Measurements from ENCODE around the gene RPS6KA2. TPM values are rescaled to one million over a fixed set of nuclear protein-coding genes. Genes with fewer than 3 reads are reported as not detected.

The RPS6KA2 gene
- total RNA-seq, 1 donor from 2014 or later, result 124 TPM

DNA sequence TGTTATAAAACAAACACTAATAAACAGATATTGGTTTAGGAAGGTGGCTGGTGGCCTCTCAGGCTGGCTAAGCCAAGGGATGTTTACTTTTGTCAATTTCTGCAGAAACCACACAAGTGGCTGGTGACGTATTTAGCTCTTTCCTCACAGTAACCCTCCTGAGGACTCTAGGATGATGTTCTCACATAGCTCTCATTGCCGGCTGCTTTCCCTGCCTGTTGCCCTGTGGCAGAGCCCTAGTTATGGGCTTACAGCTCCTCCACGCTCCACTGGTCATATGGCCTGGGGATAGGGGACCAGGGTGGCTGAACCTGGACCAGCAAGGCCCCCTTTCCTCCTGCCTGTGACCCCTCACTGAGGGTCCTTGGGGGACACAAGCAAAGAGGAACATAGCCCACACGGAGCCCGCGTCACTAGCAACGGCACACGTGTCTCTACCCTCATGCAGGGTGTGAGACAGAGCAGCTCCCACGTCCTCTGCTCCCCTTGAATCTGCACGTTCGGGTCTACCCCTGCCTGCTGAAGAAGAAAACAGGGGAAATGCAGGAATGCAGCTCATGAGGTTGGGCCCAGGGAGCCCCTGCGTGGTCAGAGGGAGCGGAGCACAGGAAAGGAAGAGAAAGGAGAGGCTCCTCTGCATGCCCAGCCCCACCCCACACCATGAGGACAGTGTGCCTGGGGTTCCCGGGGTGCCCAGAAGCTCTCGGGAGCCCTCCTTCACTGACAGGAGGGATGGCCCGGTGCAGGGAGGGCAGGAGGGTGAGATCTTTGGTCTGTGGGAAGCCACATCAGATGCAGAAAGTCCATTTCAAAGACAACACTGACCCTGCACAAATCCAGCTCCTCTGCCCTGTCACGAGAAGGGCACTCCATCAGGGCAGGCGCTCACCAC, 54.4 kb downstream of the RPS6KA2 start:
- Mint-ChIP-seq H3K27ac (ENCODE audit: unreplicated experiment) (peak overlapping the region; percentile 91), H3K27me3 (ENCODE audit: low read depth) (no peaks in the 10 kb centered on the region), H3K4me1 (ENCODE audit: low read depth) (peaks cover 45% of the 10 kb centered on the region), H3K9me3 (ENCODE audit: low read depth) (peaks cover 6% of the 10 kb centered on the region), H3K4me3 (ENCODE audit: unreplicated experiment) (no peak overlapping the region), H3K36me3 (ENCODE audit: low read depth) (peaks cover 12% of the 10 kb centered on the region)
- no peak for DNase-seq (ENCODE audit: low spot score)
- TF ChIP-seq, protein P1, sequence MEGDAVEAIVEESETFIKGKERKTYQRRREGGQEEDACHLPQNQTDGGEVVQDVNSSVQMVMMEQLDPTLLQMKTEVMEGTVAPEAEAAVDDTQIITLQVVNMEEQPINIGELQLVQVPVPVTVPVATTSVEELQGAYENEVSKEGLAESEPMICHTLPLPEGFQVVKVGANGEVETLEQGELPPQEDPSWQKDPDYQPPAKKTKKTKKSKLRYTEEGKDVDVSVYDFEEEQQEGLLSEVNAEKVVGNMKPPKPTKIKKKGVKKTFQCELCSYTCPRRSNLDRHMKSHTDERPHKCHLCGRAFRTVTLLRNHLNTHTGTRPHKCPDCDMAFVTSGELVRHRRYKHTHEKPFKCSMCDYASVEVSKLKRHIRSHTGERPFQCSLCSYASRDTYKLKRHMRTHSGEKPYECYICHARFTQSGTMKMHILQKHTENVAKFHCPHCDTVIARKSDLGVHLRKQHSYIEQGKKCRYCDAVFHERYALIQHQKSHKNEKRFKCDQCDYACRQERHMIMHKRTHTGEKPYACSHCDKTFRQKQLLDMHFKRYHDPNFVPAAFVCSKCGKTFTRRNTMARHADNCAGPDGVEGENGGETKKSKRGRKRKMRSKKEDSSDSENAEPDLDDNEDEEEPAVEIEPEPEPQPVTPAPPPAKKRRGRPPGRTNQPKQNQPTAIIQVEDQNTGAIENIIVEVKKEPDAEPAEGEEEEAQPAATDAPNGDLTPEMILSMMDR (IDR thresholded peaks at IDR 0.05), result no peak

DNA sequence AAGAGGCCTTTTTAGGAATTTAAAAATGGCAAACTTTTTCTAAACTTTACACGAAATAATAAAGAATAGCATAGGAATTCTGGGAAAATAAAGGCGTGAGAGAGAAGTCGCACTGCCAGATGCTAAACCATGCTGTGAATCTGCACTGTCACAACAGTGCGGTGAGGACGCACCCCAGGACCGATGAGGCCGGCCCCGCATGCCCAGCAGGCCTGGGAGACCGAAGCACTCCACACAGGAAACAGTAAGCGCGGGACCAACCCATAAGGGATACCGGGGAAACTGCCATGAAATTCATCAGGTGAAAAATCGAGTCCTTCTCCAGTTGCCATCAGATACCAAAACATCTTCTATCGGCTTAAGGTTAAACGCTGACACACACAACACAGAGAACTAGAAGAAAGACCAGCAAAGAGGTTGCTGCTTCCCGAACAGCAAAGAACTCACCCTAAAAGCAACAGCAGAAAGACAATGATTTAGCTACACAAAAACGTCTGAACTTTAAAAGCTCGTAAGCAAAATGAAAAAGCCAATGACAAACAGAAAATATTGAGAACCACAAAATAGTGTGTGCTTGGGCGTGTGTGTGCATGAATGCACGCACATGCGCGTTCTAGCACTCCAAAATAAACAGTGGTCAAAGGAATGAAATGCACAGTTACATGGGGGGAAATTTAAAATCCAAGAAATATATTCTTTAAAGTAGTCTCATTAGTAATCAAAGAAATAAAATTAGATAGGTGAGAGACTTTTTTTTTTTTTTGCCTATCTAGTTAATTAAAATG, 55.9 kb downstream of the RPS6KA2 start:
- peak overlapping the region; percentile 41 for H3K27ac Mint-ChIP-seq (ENCODE audit: unreplicated experiment)
- H3K9me3 Mint-ChIP-seq (ENCODE audit: low read depth), result peaks cover 1% of the 10 kb centered on the region
- H3K27me3 Mint-ChIP-seq (ENCODE audit: low read depth), result no peaks in the 10 kb centered on the region
- TF ChIP-seq, protein P1 (IDR thresholded peaks at IDR 0.05), result no peak
- H3K4me3 Mint-ChIP-seq (ENCODE audit: unreplicated experiment), result no peak overlapping the region
- H3K4me1 Mint-ChIP-seq (ENCODE audit: low read depth), result peaks cover 60% of the 10 kb centered on the region
- H3K36me3 Mint-ChIP-seq (ENCODE audit: low read depth), result peaks cover 4% of the 10 kb centered on the region
- DNase-seq (ENCODE audit: low spot score), result no peak

DNA sequence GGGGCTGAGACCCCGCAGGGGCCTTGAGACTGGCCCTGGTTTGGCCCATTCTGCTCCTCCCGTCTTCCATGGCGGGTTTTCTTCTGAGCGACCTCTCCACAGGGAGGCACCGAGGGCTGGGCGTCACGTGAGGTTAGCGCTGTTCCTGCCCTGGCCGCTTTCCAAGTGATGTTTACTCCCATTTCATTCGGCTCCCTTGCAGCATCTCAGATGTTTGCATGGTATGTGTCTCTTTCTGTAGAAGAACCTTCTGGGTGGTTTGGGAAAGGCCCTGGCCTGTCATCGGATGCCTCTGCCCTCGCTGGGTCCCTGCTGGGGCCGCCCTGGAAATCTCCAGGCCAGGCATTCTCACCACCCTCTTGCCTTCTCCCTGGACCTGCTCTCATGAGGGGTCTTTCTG, 57.8 kb downstream of the RPS6KA2 start:
- no peak overlapping the region for H3K4me3 Mint-ChIP-seq (ENCODE audit: unreplicated experiment)
- peaks cover 71% of the 10 kb centered on the region for H3K4me1 Mint-ChIP-seq (ENCODE audit: low read depth)

DNA sequence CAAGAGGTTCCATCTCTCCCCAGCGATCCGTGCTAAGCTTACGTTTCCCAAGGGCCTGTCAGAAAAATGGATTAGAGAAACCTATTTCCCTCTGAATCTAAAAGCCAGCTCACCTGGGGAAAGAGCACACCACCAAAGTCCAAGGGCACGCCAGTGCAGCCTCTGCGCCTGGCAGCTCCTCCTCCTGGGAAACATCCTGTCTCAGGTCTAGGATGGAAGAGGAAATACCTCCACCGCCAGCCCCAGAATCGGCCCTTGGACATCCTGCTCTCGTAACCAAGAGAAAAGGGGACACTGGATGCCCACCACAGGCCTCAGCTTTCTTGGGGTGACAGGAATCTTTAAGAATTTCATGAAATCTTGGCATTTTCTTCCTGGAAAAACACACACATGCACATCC, 59.2 kb downstream of the RPS6KA2 start:
- Mint-ChIP-seq H3K27ac (ENCODE audit: unreplicated experiment) (peak overlapping the region; percentile 91), H3K36me3 (ENCODE audit: low read depth) (peaks cover 11% of the 10 kb centered on the region), H3K4me3 (ENCODE audit: unreplicated experiment) (no peak overlapping the region), H3K4me1 (ENCODE audit: low read depth) (peaks cover 64% of the 10 kb centered on the region), H3K9me3 (ENCODE audit: low read depth) (no peaks in the 10 kb centered on the region), H3K27me3 (ENCODE audit: low read depth) (no peaks in the 10 kb centered on the region)
- DNase-seq (ENCODE audit: low spot score), result no peak
- TF ChIP-seq, protein P1 (IDR thresholded peaks at IDR 0.05), result no peak

More for the DNA sequence above, 57.8 kb downstream of the RPS6KA2 start:
- H3K27ac Mint-ChIP-seq (ENCODE audit: unreplicated experiment), result no peak overlapping the region
- H3K27me3 Mint-ChIP-seq (ENCODE audit: low read depth), result no peaks in the 10 kb centered on the region
- no peak for DNase-seq (ENCODE audit: low spot score)
- TF ChIP-seq, protein P1 (IDR thresholded peaks at IDR 0.05), result no peak
- no peaks in the 10 kb centered on the region for H3K9me3 Mint-ChIP-seq (ENCODE audit: low read depth)
- peaks cover 8% of the 10 kb centered on the region for H3K36me3 Mint-ChIP-seq (ENCODE audit: low read depth)

DNA sequence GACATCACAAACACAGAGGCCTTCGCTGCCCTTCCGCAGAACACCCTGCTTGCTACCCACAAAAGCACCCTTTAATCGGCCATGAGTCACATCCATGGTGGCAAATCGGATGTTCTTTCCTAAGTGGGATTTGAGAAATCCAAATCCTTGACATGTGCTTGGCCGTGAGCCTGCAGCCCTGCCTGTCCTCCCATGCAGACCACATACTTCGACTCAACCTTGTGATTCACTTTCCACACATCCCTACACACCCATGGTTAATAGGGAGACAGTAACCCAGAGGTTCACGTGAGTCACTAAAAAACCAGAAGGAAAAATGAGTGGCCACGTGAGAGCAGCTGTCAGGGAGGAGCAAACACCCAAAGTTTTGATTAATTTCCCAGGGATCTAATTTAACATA, 59.9 kb downstream of the RPS6KA2 start:
- DNase-seq (ENCODE audit: low spot score), result no peak
- TF ChIP-seq, protein P1 (IDR thresholded peaks at IDR 0.05), result no peak
- Mint-ChIP-seq H3K36me3 (ENCODE audit: low read depth) (peaks cover 12% of the 10 kb centered on the region), H3K9me3 (ENCODE audit: low read depth) (no peaks in the 10 kb centered on the region), H3K27me3 (ENCODE audit: low read depth) (no peaks in the 10 kb centered on the region), H3K4me3 (ENCODE audit: unreplicated experiment) (no peak overlapping the region), H3K4me1 (ENCODE audit: low read depth) (peaks cover 57% of the 10 kb centered on the region), H3K27ac (ENCODE audit: unreplicated experiment) (peak overlapping the region; percentile 91)
